ENCODE data around the gene CAMLG.

DNA sequence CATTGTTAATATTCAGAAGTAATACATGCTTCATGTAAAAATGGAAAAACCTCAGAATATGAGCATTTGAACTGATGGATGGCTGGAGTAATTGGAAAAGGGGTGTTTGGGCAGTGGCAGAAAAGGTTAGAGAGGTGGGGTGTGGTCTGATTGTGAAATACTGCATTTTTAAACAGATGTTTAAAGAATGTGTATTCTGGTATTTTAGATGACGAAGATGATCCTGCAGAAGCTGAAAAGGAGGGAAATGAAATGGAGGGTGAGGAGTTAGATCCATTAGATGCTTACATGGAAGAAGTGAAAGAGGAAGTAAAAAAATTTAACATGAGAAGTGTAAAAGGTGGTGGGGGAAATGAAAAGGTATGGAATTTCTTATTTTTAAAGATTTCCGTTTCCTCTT, 39.0 kb downstream of the CAMLG start:
- TF ChIP-seq, protein P1, sequence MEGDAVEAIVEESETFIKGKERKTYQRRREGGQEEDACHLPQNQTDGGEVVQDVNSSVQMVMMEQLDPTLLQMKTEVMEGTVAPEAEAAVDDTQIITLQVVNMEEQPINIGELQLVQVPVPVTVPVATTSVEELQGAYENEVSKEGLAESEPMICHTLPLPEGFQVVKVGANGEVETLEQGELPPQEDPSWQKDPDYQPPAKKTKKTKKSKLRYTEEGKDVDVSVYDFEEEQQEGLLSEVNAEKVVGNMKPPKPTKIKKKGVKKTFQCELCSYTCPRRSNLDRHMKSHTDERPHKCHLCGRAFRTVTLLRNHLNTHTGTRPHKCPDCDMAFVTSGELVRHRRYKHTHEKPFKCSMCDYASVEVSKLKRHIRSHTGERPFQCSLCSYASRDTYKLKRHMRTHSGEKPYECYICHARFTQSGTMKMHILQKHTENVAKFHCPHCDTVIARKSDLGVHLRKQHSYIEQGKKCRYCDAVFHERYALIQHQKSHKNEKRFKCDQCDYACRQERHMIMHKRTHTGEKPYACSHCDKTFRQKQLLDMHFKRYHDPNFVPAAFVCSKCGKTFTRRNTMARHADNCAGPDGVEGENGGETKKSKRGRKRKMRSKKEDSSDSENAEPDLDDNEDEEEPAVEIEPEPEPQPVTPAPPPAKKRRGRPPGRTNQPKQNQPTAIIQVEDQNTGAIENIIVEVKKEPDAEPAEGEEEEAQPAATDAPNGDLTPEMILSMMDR (conservative IDR thresholded peaks at IDR 0.05 in 1 of 2, IDR thresholded peaks at IDR 0.05 in 1 of 2; ENCODE audit: low read depth in 1 of 2, low read length in 2 of 2): no peak
- TF ChIP-seq EZH2 (IDR thresholded peaks at IDR 0.05; ENCODE audit: low read length, missing control alignments): no peak

All from fibroblast of lung (primary cell).